ENCODE data around the gene NXPE3. TPM values are rescaled to one million over a fixed set of nuclear protein-coding genes. Genes with fewer than 3 reads are reported as not detected.

Gene NXPE3
- total RNA-seq, 3 donors from 2014 or later, result 7.7 to 21.6 (median 17.0) TPM

DNA sequence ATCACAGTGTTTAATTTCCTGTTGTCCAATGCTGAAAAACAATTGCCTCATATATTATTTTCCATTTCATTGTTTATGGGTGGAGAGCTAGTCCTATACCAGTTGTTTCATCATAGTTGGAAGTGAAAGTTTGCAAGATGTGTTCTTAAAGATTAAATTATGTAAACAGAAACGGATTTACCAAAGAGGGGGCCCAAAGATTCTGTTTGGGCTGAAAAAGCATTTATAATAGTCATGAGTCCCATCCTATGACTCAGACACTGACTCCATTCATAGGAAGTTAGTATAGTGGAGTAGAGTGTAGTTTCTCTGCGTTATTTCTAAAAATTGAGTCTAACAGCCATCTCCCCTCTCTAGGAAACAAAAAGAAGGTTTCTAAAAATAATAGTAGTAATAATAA is 94.6 kb downstream of the NXPE3 start:
- DNase-seq (ENCODE audit: low spot score in 2 of 2), result no peak
- TF ChIP-seq POLR2A (IDR thresholded peaks at IDR 0.05), result no peak
- TF ChIP-seq, protein P1, sequence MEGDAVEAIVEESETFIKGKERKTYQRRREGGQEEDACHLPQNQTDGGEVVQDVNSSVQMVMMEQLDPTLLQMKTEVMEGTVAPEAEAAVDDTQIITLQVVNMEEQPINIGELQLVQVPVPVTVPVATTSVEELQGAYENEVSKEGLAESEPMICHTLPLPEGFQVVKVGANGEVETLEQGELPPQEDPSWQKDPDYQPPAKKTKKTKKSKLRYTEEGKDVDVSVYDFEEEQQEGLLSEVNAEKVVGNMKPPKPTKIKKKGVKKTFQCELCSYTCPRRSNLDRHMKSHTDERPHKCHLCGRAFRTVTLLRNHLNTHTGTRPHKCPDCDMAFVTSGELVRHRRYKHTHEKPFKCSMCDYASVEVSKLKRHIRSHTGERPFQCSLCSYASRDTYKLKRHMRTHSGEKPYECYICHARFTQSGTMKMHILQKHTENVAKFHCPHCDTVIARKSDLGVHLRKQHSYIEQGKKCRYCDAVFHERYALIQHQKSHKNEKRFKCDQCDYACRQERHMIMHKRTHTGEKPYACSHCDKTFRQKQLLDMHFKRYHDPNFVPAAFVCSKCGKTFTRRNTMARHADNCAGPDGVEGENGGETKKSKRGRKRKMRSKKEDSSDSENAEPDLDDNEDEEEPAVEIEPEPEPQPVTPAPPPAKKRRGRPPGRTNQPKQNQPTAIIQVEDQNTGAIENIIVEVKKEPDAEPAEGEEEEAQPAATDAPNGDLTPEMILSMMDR (IDR thresholded peaks at IDR 0.05), result no peak
- no peak for TF ChIP-seq POLR2AphosphoS5 (IDR thresholded peaks at IDR 0.05)
- H3K9me3 ChIP-seq, result no peaks in the 10 kb centered on the region
- H3K36me3 ChIP-seq, result no peaks in the 10 kb centered on the region
- no peak overlapping the region for H3K27ac ChIP-seq
- H3K4me1 ChIP-seq, result no peaks in the 10 kb centered on the region
- intact Hi-C loops (cut with DNase I; ENCODE audit: low total_unique reads), result no loop called here
- H3K4me3 ChIP-seq, result no peak overlapping the region
- no peaks in the 10 kb centered on the region for H3K27me3 ChIP-seq

DNA sequence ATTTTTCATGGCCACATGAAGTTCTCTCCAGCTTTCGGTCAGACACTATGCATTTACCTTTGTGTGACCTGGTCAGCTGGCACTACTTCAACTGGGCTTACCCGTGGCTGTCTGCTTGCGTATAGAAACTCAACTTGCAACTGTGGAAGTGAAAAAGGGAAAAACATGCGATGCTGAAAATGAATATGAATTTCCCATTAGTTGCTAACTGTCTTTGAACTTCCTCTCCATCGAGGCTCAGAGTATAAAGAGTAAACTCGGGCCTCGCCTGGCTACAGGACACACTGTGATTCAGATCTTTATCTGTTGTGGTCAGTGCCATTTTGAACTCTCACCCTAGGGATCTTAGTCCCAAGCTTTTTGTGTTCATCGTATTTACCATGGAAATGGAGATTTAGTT is 97.1 kb downstream of the NXPE3 start:
- Histone ChIP-seq H3K4me3 (no peak overlapping the region), H3K4me1 (no peaks in the 10 kb centered on the region), H3K9me3 (no peaks in the 10 kb centered on the region), H3K27ac (no peak overlapping the region), H3K36me3 (no peaks in the 10 kb centered on the region), H3K27me3 (no peaks in the 10 kb centered on the region)
- DNase-seq (ENCODE audit: low spot score in 2 of 2), result no peak
- intact Hi-C loops (cut with DNase I; ENCODE audit: low total_unique reads), result no loop called here
- TF ChIP-seq POLR2AphosphoS5 (IDR thresholded peaks at IDR 0.05), result no peak
- TF ChIP-seq, protein P1 (IDR thresholded peaks at IDR 0.05), result no peak
- no peak for TF ChIP-seq POLR2A (IDR thresholded peaks at IDR 0.05)

Other genes starting within 250 kb of the NXPE3 start
- 10 to 100 TPM; 17.8 to 27.2 (median 25.6) TPM for gene TRMT10C, start 217.3 kb upstream of the NXPE3 start, total RNA-seq
- gene PCNP, start 205.0 kb upstream of the NXPE3 start, total RNA-seq, result 100 to 1,000 TPM in 2 of 3 donors, 10 to 100 TPM in 1; 96.2 to 127 (median 120) TPM
- 10 to 100 TPM; 23.4 to 38.2 (median 25.9) TPM for gene ZBTB11, start 102.1 kb upstream of the NXPE3 start, total RNA-seq
- gene RPL24, start 92.5 kb upstream of the NXPE3 start, total RNA-seq, result 1,000 to 10,000 TPM; 1,294 to 2,381 (median 2,029) TPM
- 10 to 100 TPM in 2 of 3 donors, 1 to 10 TPM in 1; 7.4 to 13.2 (median 12.1) TPM for gene CEP97, start 54.6 kb upstream of the NXPE3 start, total RNA-seq
- 100 to 1,000 TPM in 2 of 3 donors, 10 to 100 TPM in 1; 52.2 to 694 (median 243) TPM for gene NFKBIZ, start 70.3 kb downstream of the NXPE3 start, total RNA-seq